GM19035 (cell line): ENCODE results near the gene OXTR.

Experiments used
- ATAC-seq: cut with Tn5 transposase; IDR thresholded peaks from one replicate; pipeline ENCODE4 v1.9.1; 2021; ENCODE audit not compliant: unreplicated experiment

Gene OXTR

DNA sequence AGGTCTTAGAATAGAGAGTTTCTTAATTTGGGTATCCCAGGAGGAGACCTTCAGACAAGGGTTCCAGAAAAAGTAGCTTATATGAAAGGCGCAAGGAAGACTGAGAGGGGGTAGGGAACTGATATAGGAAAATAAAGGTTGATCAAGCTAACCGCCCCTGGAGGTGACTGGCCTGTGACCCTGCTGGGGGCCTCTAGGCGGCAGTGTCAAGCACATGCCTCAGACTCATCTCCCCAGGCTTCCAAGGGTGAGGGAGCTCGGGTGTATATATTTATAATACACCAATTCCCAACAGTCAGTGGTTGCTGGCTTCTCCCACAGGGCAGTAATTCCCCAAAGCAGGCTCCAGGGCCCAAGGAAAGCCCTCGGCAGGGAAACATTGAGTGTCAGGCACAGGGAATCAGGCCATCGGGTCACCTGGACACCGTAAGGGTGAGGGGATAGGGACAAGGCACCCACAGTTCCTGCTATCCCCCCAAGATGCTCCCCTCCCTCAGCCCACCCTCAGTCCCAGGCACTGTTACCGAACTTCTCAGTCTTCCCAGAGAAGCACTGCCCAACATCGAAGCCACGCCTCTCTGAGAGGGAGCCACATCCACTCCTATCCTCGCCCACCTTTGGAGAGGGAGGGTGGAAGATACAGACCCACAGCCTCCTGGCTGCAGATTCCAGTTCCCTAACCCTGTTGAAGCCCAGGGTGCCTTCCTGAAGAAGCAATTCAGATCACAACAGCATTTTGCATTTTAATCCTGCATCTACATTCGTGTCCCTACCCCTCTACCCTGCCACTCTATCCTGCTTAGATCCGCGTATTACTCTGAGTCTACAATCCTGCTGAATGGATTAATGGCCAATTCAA lies 55.3 kb downstream of the OXTR start:
- no peak for ATAC-seq

DNA sequence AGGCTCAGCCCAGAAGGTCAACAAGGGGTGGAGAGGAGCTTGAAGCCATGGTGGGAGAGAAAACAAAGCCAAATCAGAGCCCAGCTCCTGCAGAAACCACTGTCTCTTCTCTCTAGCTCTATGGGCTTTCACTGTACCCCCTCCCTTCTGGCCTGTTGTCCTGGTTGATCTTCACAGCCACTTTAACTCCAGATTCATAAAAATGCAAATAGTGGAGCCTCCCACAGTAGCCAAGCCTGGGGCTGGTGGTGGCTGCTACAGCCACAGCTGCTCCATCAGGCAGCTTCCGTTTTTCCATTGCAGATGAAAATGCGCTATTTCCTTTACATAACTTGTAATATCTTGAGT lies 56.5 kb downstream of the OXTR start:
- ATAC-seq = no peak

DNA sequence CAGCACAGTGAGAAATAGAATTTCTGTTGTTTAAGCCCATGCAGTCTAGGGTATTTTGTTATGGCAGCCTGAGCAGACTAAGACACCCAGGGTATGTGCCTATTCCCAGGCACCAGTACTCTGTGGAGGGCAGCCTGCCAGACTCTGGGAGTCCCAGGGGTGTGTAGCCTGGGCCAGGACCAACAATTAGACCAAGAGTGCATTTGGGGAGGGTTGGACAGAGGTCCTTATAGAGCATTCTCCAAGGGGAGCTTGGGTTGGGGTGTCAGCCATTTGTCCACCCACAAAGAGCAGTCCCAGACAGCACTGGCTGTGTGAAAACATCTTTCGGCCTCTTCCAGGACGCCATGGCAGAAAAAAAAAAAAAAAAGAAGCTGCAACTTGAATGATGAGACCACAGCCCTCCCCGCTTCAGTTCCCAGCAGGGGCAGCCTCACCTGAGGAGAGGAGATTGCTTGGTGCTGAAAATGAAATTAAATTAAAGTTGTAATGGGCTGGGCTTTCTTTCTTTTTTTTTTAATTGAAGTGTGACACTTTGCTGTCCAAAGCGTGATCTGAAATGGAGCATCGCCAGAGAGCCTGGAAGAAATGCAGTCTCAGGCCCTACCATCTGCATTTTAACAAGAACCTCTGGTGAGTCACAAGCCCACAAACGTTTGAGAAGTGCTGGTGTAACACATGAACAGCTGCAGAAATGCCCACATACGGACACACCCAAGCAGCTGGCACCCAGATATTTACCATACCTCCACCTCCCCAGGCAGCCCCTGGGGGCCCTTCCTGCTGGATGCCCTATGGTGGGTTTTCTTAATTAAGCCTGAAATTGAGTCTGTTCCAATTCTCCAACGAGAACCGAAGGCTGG lies 57.1 kb downstream of the OXTR start:
- ATAC-seq = no peak

DNA sequence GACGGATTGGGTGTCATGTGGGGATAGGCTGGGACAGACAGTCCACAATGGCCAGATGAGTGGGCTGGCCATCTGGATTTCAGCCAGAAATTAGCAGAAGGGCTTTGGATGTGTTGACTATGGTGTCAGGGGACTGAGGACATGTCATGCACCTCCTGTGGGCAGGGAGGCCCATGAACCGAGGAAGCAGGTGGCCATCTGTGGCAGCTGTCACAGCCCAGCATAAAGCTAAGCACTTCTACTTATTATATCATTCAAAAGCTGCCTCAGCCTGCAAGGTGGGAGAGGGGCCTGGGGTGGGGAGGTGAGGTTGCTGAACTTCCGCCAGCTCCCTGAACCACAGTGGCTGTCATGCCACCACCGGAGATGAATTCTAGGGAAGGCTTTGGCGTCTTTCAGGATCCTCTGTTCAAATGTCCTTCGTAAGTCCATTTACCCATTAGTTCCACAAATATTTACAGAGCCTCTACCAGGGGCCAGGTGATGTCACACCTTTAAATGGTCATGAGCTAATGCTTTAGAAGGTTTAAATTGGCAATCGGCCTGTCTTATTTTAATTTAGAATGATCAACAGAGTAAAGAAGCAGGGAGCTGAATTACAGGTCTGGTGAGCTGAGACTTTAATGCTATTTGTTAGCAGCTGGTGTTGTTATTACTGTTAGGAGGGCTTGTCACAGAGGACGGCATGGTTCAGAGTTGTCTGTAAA lies 59.5 kb downstream of the OXTR start:
- no peak for ATAC-seq

DNA sequence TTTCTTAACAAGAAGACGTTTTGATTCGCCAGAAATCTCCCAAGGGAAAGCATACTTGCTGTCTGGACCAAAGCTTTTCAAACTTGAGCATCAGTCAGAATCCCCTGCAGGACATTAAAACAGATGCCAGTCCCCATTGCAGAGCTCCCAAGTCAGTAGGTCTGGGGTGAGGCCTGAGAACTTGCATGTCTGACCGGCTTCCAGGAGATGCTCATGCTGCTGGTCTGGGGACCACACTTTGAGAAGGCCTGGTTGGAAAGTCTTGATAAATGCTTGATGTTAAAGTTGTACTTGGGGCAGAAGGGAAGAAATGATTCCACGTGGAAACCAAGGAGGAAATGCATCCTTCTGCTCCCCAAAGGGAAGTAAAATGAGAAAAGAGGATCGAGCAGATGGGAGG lies 60.1 kb downstream of the OXTR start:
- no peak for ATAC-seq

DNA sequence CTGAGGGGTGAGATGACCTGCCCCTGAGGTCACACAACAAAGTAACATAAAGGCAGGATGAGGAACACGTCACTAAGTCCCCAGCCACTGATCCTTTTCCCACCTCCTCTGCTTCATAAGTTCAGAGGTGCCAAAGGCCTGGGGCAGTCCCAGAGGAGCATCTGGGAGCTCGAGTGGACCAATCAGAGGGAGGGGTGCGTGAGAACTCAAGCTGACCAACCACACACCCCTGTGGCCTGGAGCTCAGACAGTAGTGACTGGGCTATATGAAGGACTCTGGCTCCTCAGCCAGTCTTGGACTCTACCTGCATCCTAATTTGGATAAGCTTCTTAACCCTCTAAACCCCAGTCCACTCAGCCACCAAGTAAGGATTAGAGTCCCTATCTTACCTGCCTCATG lies 63.8 kb downstream of the OXTR start:
- no peak for ATAC-seq

DNA sequence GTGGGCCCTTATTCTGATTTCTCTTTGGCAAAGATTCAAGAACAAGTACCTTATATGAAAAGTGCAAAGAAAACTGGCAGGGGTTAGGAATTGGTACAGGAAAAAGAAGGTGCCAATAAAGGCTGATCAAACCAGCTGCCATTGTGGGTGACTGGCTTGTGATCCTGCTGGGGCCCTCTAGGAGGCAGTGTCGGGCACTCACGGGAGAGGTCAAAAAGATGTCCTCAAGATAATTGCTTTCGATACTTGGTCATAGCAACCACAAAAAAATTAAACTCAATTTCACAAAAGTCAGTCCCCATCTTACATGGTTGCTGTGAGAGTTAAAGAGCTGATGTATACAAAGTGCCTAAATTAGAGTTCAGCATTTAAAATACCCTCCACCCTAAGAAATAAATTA lies 66.9 kb downstream of the OXTR start:
- no peak for ATAC-seq
